Body of pancreas (tissue), 4 donors: ENCODE data around the gene ASB13. TPM values are rescaled to one million over a fixed set of nuclear protein-coding genes. Genes with fewer than 3 reads are reported as not detected.

Experiments
- ATAC-seq: fragments of 150-250 bp; one replicate; pipeline ENCODE4 v1.9.1; 2016
- DNase-seq, 4 donors: peaks; one replicate each; pipeline ENCODE4 v3.0.0-alpha.2; 2019
- H3K27ac ChIP-seq, 4 donors: fragments of 200-600 bp; sonication (generic); 1 replicate in 3 of 4; 2 replicates in 1 of 4; pipeline versions ENCODE4 v1.5.1 to v1.6.1; 2016 to 2019; ENCODE audit warnings: mild to moderate bottlenecking in 1 of 4, mixed read lengths in 1 of 4, moderate library complexity in 1 of 4
- H3K27me3 ChIP-seq, 2 donors: fragments of 200-600 bp; sonication (generic); one replicate each; pipeline ENCODE4 v1.6.0; 2016; ENCODE audit warnings: mild to moderate bottlenecking in 1 of 2
- H3K36me3 ChIP-seq, 2 donors: fragments of 200-600 bp; sonication (generic); replicated peaks in 1 of 2; 2 replicates each; pipeline ENCODE4 v1.5.1; 2016; ENCODE audit warnings: low read depth in 2 of 2; ENCODE audit not compliant: insufficient read depth in 1 of 2
- H3K4me1 ChIP-seq: fragments of 200-600 bp; sonication (generic); one replicate; pipeline ENCODE4 v1.6.0; 2016
- H3K4me3 ChIP-seq, 2 donors: fragments of 200-600 bp; sonication (generic); 1 replicate in 1 of 2; 2 replicates in 1 of 2; pipeline ENCODE4 v1.5.1; 2016 to 2019
- H3K9me3 ChIP-seq, 3 donors: fragments of 200-600 bp; sonication (generic); 1 replicate in 2 of 3; 2 replicates in 1 of 3; pipeline ENCODE4 v1.5.1; 2016
- CTCF ChIP-seq, 7 experiments: fragments of 450-650 bp in 4 of 7; fragments of 200-600 bp in 3 of 7; sonication (generic) in 3 of 7; IDR thresholded peaks; one replicate each; pipeline ENCODE4 v1.5.1; 2016 to 2019; ENCODE audit warnings: antibody characterized with exemption in 7 of 7
- POLR2A ChIP-seq, 3 donors: fragments of 450-650 bp; IDR thresholded peaks; one replicate each; pipeline ENCODE4 v1.6.1; 2016; ENCODE audit warnings: antibody characterized with exemption in 3 of 3, mild to moderate bottlenecking in 2 of 3
- WGBS, 2 donors: methylation state at CpG; one replicate each; pipeline ENCODE4 v1.1.5; 2017; 5-methylcytosine and 5-hydroxymethylcytosine counted together
- intact Hi-C: fragments of 100-400 bp; cut with DNase I; formaldehyde crosslinking; loops from one replicate; pipeline ENCODE4 v1.15.1; 2023
- total RNA-seq, 2 donors: library from RNA; depleted of rRNA; stranded (reverse); fragments of >200 nt; gene quantifications; one replicate each; pipeline ENCODE4 v1.1.0, GENCODE V29; 2016

ASB13 gene
- total RNA-seq, 2 donors from 2014 or later = 7.6 to 15.0 TPM

GRCh38 chr10:5592070-5592469 is 74.3 kb downstream of the ASB13 start:
- intact Hi-C loops = no loop called here
- no peak overlapping the region for H3K27ac ChIP-seq
- no peaks in the 10 kb centered on the region for H3K9me3 ChIP-seq
- no peaks in the 10 kb centered on the region for H3K4me1 ChIP-seq
- no peak for DNase-seq
- H3K27me3 ChIP-seq = no peaks in the 10 kb centered on the region
- no peak for TF ChIP-seq CTCF (IDR thresholded peaks at IDR 0.05)
- TF ChIP-seq POLR2A (IDR thresholded peaks at IDR 0.05) = no peak
- no peak overlapping the region for H3K4me3 ChIP-seq
- no peak for ATAC-seq
- H3K36me3 ChIP-seq = no peaks in the 10 kb centered on the region
- WGBS, 2 donors = 40 to 50% methylated on average over 8 of the region's 8 CpGs

GRCh38 chr10:5591336-5591824 is 75.0 kb downstream of the ASB13 start:
- H3K4me1 ChIP-seq = no peaks in the 10 kb centered on the region
- DNase-seq (no peak), ATAC-seq (no peak)
- intact Hi-C loops = no loop called here
- H3K36me3 ChIP-seq = no peaks in the 10 kb centered on the region
- no peak overlapping the region for H3K4me3 ChIP-seq
- H3K27me3 ChIP-seq = no peaks in the 10 kb centered on the region
- no peak for TF ChIP-seq POLR2A (IDR thresholded peaks at IDR 0.05)
- no peak for TF ChIP-seq CTCF (IDR thresholded peaks at IDR 0.05)
- H3K27ac ChIP-seq = no peak overlapping the region
- H3K9me3 ChIP-seq = no peaks in the 10 kb centered on the region
- 89 to 92% methylated on average over 14 of the region's 14 CpGs for WGBS, 2 donors

GRCh38 chr10:5590816-5591215 is 75.6 kb downstream of the ASB13 start:
- Histone ChIP-seq H3K36me3 (no peaks in the 10 kb centered on the region), H3K27me3 (no peaks in the 10 kb centered on the region), H3K4me3 (no peak overlapping the region), H3K4me1 (no peaks in the 10 kb centered on the region), H3K27ac (no peak overlapping the region), H3K9me3 (no peaks in the 10 kb centered on the region)
- intact Hi-C loops = no loop called here
- DNase-seq (no peak), ATAC-seq (no peak)
- whole genome bisulfite sequencing, 2 donors = 83 to 84% methylated on average over 10 of the region's 10 CpGs
- TF ChIP-seq CTCF (IDR thresholded peaks at IDR 0.05) (no peak), POLR2A (IDR thresholded peaks at IDR 0.05) (no peak)

- Histone ChIP-seq H3K4me3 (no peak overlapping the region), H3K36me3 (no peaks in the 10 kb centered on the region), H3K9me3 (no peaks in the 10 kb centered on the region), H3K4me1 (no peaks in the 10 kb centered on the region), H3K27ac (no peak overlapping the region), H3K27me3 (no peaks in the 10 kb centered on the region)
- no peak for DNase-seq
- no peak for ATAC-seq
- 82 to 83% methylated on average over 15 to 16 of the region's 16 CpGs for WGBS, 2 donors
- intact Hi-C loops = no loop called here
- TF ChIP-seq CTCF (IDR thresholded peaks at IDR 0.05) (no peak), POLR2A (IDR thresholded peaks at IDR 0.05) (no peak)
Observed at GRCh38 chr10:5589661-5590511, 76.5 kb downstream of the ASB13 start.
